HG02943 (cell line): ENCODE measurements around the gene ADORA3.

Source experiments
- ATAC-seq: cut with Tn5 transposase; IDR thresholded peaks from one replicate; pipeline ENCODE4 v1.9.1; 2021; ENCODE audit warnings: mild to moderate bottlenecking, low read depth, moderate library complexity; ENCODE audit not compliant: unreplicated experiment

ADORA3 gene

GRCh38 chr1:111509997-111510375 is 6.6 kb upstream of the ADORA3 start:
- ATAC-seq = no peak

- peak; percentile 48 for ATAC-seq
Observed at GRCh38 chr1:111507411-111508201, 4.2 kb upstream of the ADORA3 start.

GRCh38 chr1:111506561-111506960 is 3.1 kb upstream of the ADORA3 start:
- ATAC-seq = no peak

GRCh38 chr1:111505641-111506119 is 2.2 kb upstream of the ADORA3 start:
- ATAC-seq = peak; percentile 49

GRCh38 chr1:111504097-111504496 is 664 bp upstream of the ADORA3 start:
- no peak for ATAC-seq

GRCh38 chr1:111501645-111502044 is 1.8 kb downstream of the ADORA3 start:
- ATAC-seq = no peak

- ATAC-seq = no peak
Observed at GRCh38 chr1:111499026-111499785, 4.2 kb downstream of the ADORA3 start.

GRCh38 chr1:111497592-111497991 is 5.8 kb downstream of the ADORA3 start:
- ATAC-seq = no peak

- no peak for ATAC-seq
Observed at GRCh38 chr1:111496398-111496797, 7.0 kb downstream of the ADORA3 start.

- no peak for ATAC-seq
Observed at GRCh38 chr1:111491070-111491469, 12.4 kb downstream of the ADORA3 start.

- ATAC-seq = no peak
Observed at GRCh38 chr1:111490220-111490619, 13.2 kb downstream of the ADORA3 start.

- ATAC-seq = no peak
Observed at GRCh38 chr1:111489604-111490003, 13.8 kb downstream of the ADORA3 start.

- ATAC-seq = no peak
Observed at GRCh38 chr1:111488669-111489068, 14.8 kb downstream of the ADORA3 start.

- no peak for ATAC-seq
Observed at GRCh38 chr1:111487133-111487532, 16.3 kb downstream of the ADORA3 start.

GRCh38 chr1:111486431-111486830 is 17.0 kb downstream of the ADORA3 start:
- ATAC-seq = no peak

- no peak for ATAC-seq
Observed at GRCh38 chr1:111484391-111485026, 18.9 kb downstream of the ADORA3 start.

GRCh38 chr1:111483876-111484275 is 19.6 kb downstream of the ADORA3 start:
- ATAC-seq = no peak

GRCh38 chr1:111483166-111483565 is 20.3 kb downstream of the ADORA3 start:
- no peak for ATAC-seq

- no peak for ATAC-seq
Observed at GRCh38 chr1:111481387-111482221, 21.8 kb downstream of the ADORA3 start.

GRCh38 chr1:111480674-111481073 is 22.8 kb downstream of the ADORA3 start:
- ATAC-seq = no peak
